Fibroblast of upper back skin (primary cell): Measurements from ENCODE around the gene KCNK5.
A peak's percentile ranks its signal among the peaks of the same experiment; 100 is the strongest.

Experiments used
- DNase-seq: peaks from one replicate; pipeline ENCODE4 v3.0.0-alpha.2; 2013

KCNK5 gene

GRCh38 chr6:39228992-39229767 is at the start of gene KCNK5:
TSS of gene KCNK5 (minus strand) at chr6:39229475. CDS start at chr6:39229111, 364 bp downstream.
- DNase-seq, result peak; percentile 23

GRCh38 chr6:39276379-39276995 is 47.2 kb upstream of the KCNK5 start:
- DNase-seq, result no peak

DNA sequence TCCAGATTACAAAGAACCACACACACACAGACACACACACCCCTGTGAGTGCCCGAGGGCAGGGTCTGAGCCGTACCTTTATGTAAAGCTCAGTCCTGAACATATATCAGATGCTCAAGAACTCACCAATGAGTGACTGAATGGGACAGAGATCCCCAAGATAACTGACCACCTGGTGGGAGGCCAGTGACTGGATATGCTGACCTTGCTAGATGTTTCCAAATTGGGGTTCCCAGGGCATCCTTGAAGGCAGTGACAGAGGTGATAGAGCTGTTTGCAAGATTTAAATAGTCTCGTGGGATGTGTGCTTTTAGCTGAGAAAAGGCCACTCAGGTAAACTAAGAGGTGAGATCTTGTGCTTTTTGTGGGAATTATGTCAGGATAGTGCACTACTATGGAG is 45.6 kb upstream of the KCNK5 start:
- no peak for DNase-seq

GRCh38 chr6:39274471-39274870 is 45.2 kb upstream of the KCNK5 start:
- no peak for DNase-seq

GRCh38 chr6:39273406-39273821 is 44.1 kb upstream of the KCNK5 start:
- DNase-seq, result no peak

DNA sequence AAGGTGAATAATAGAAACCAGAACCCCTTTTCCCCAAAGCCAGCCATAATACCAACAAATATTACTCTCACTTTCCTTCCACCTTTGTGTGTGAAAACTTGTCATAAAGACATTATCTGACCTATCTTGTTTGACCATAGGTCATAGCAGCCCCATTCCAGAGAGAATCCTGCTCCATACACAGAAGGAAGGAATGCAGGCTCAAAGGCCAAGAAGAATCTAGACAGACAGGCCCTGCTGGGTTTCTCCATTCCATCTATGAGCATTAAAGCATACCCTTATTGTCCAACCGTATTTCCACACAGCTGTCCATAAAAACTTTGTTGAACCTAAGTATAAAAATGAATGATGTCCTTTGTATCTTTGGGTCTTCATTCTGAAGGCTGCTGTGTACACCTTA is 40.7 kb upstream of the KCNK5 start:
- no peak for DNase-seq

GRCh38 chr6:39268721-39269120 is 39.4 kb upstream of the KCNK5 start:
- no peak for DNase-seq

DNA sequence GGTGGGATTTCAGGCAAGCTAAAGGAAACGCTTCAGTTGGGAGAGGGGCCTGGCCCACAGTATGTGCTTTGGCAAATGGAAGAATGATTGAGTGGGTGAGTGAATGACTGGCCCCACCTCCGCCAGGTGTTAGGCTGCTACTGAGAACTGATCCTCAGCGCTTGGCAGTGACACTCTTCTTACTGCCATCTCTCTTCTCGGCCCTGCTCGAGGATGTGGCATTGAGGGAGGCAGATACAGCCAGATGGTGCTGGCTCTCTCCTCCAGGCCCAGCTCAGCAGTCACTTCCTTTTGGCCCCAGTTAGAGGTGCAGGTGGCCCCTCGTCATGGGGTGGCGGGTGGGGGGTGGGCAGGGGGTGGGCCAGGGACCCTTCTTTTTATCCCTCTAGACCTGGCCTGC is 38.9 kb upstream of the KCNK5 start:
- no peak for DNase-seq

DNA sequence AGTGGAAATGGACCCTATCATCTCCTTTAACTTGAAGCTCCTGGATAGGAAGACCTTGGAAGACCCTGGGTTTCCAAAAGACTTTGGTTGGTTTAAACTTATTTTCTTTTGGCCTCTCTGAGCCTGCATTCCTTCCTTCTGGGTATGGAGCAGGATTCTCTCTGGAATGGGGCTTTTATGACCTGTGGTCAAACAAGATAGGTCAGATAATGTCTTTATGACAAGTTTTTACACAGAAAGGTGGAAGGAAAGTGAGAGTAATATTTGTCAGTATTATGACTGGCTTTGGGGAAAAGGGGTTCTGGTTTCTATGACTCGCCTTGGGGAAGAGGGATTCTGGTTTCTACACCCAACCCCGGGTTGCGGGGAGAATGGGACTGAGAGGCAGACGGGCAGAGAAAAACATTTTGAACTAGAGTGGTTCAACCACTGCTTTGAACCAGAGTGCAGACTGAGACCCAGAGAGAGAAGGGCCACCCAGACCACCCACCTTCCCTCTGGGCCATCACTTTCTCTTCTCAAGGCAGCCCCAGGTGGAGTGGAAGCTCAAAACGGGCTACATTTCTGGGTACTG is 37.6 kb upstream of the KCNK5 start:
- DNase-seq, result no peak

DNA sequence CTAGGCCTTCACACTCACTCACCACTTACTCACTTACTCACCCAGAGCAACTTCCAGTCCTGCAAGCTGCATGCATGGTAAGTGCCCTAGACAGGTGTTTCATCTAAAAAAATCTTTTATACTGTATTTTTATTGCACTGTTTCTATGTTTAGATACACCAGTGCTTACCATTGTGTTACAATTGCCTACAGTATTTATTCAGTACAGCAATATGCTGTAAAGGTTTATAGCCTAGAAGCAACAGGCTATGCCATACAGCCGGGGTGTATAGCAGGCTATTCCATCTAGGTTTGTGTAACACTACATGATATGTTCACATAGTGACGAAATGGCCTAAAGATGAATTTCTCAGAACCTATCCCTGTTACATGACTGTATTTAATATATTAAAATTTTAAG is 37.1 kb upstream of the KCNK5 start:
- DNase-seq, result no peak

- DNase-seq, result no peak
Measured at GRCh38 chr6:39263303-39264037, 34.2 kb upstream of the KCNK5 start.

DNA sequence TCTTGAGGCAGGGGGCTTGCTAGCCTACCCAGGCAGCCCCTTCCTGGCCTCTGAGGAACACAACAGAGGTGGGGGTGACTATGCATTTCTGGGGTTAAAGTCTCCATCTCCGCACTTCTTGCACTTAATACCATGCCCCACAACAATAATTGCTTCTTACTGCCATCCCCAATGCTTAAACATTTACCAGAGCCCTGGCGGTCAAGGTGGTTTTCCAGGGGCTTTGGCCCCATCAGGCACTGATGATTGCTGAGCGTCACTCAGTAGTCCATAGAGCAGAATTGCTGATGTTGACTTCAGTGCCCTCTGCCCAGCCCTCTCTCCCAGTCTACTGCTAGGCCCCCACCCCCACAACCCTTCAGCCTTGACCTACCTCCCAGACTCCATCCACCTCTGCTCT is 32.5 kb upstream of the KCNK5 start:
- no peak for DNase-seq

DNA sequence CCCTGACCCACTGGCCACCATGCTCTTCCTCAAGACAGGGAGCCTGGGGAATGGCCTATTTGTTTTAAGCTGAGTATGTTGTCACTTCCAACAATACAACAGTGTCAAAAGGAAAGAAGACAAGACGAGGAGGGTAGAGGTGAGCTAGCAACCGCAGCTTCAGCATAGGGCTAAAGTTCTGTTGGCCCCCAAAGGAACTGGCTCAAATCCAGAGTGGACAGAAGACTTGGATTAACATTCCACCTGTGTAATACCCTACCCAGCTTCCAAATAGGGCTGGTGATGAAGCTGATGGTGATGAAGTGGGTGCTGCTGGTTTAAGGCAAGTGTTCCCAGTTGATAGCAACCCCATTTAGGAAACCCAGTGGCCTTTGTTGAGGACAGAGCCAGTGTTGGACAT is 31.7 kb upstream of the KCNK5 start:
- DNase-seq, result no peak

- DNase-seq, result no peak
Measured at GRCh38 chr6:39260456-39260855, 31.2 kb upstream of the KCNK5 start.

GRCh38 chr6:39256294-39256940 is 27.1 kb upstream of the KCNK5 start:
- DNase-seq, result no peak

GRCh38 chr6:39254999-39255535 is 25.8 kb upstream of the KCNK5 start:
- no peak for DNase-seq

GRCh38 chr6:39251406-39251805 is 22.1 kb upstream of the KCNK5 start:
- DNase-seq, result no peak

DNA sequence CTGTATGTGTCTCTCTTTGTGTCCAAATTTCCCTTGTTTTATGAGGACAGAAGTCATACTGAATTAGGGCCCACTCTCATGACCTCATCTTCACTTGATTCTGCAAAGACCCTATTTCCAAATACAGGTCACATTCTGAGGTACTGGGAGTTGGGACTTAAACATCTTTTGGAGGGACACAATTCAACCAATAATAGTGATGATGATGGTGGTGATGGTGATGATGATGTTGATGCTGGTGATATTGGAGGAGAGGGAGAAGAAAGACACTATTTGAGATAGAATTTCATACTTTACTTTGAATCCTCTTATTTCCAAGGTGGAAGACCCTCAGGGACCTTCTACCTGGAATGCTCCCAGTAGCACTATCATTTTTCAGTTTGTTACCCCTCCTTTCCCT is 21.2 kb upstream of the KCNK5 start:
- no peak for DNase-seq

DNA sequence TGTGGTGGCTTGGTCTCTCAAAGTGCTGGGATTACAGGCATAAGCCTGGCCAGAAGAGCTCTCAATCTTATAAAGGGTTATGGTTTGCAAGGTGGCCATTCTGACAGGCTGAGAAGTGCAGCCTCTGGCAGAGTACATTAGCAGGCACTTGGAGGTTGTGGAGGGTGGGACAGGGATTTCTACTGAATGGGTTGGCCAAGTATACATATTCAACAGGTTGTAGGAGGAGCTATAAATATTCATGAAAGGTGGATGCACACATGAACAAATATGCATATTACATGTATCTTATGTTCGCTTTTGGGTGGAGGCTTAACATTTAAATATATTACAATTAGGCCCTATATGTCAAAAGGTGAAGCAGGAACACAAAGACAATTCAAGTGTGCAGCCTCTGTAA is 20.0 kb upstream of the KCNK5 start:
- no peak for DNase-seq

DNA sequence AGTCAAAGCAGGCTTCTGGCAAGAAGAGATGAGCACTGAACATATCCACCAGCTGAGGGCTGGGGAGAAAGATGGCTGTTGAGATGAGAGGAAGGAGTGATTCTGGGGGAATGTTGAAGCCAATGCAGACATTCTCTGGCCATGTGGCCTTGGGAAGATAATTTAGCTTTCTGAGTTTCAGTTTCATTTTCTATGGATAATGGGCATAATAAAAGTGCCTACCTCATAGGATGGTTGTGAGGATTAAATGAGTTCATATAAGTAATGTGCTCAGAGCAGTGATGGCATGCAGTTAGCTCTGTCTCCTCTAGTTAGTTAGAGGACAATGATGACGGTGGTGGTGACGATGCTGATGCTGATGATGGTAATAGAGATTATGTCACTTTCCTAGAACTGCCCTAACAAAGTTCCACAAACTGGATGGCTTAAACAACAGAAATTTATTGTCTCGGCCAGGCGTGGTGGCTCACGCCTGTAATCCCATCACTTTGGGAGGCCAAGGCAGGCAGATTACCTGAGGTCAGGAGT is 18.5 kb upstream of the KCNK5 start:
- no peak for DNase-seq

DNA sequence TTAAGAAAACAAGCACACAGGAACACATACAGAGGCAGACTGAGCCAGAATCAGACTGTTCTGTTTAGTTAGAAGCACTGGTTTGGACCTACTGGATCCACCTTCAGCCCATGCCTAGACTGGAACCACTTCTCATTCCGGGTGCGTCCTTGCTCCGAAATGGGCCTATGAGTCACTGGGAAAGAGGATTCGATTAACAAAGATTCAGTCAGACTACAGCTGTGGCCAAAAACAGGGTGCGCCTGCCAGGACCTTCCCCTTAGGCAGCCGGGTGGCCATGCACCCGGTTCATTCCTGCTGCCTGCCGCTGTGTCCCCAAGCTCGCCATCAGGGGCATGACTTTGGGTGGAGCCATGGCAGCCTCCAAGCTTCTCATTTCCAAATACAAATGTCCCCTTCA is 14.5 kb upstream of the KCNK5 start:
- no peak for DNase-seq

DNA sequence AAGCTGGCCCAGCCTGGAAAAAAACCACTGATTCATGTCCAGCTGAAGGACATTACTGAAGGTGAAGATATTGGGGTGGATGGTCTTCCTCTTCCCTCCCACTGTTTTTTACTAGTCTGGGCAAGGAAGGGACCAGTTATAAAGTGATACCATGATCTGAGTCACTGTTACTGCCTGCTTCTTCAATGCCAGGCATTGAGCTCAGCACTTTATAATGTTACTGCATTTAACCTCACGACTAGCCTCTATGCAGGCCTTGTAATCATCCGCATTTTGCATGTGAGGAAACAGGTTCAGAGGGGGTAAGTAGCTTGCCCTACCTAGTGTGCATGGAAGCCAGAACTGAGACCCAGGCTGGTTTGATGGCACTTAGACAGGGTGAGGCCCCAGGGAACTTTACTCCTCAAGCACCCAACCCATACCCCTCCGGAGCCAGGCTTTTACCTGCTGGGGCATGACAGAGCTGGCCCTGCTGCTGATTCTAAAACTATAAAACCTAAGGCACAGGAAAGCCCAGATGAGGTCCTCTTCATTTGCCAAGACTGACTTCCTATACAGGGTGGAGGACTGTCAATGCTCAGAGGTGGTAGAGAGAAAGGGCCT is 11.0 kb upstream of the KCNK5 start:
- DNase-seq, result no peak
